ENCODE data around the gene HOXB5.

Gene HOXB5

GRCh38 chr17:48541577-48542113 is 51.9 kb downstream of the HOXB5 start:
- peak overlapping the region; percentile 97 for H3K4me3 ChIP-seq (ENCODE audit: low read depth, low read length)
- no peaks in the 10 kb centered on the region for H3K36me3 ChIP-seq (ENCODE audit: control insufficient read depth, insufficient read depth, low read length)
- H3K9me3 ChIP-seq (ENCODE audit: control insufficient read depth, low read length) = no peaks in the 10 kb centered on the region
- H3K4me2 ChIP-seq (ENCODE audit: low read length) = peak overlapping the region; percentile 65
- peak overlapping the region; percentile 16 for H2AFZ ChIP-seq
- TF ChIP-seq, protein P1, sequence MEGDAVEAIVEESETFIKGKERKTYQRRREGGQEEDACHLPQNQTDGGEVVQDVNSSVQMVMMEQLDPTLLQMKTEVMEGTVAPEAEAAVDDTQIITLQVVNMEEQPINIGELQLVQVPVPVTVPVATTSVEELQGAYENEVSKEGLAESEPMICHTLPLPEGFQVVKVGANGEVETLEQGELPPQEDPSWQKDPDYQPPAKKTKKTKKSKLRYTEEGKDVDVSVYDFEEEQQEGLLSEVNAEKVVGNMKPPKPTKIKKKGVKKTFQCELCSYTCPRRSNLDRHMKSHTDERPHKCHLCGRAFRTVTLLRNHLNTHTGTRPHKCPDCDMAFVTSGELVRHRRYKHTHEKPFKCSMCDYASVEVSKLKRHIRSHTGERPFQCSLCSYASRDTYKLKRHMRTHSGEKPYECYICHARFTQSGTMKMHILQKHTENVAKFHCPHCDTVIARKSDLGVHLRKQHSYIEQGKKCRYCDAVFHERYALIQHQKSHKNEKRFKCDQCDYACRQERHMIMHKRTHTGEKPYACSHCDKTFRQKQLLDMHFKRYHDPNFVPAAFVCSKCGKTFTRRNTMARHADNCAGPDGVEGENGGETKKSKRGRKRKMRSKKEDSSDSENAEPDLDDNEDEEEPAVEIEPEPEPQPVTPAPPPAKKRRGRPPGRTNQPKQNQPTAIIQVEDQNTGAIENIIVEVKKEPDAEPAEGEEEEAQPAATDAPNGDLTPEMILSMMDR (IDR thresholded peaks at IDR 0.05) = no peak
- no peaks in the 10 kb centered on the region for H3K79me2 ChIP-seq
- no peaks in the 10 kb centered on the region for H3K27me3 ChIP-seq (ENCODE audit: control insufficient read depth, insufficient read depth, low read length)
- no peaks in the 10 kb centered on the region for H3K4me1 ChIP-seq
- H3K9ac ChIP-seq = no peak overlapping the region
- peak overlapping the region; percentile 58 for H3K27ac ChIP-seq

Data from parathyroid adenoma (tissue), 2 donors.